GM19452 (cell line): Measurements from ENCODE around the gene ADAMTS3.
"Not testable (repeated sequence)": the region's sequence is repeated elsewhere in the genome, so short reads cannot be mapped to it uniquely, and the experiment has no call there.

Source experiments
- ATAC-seq: cut with Tn5 transposase; IDR thresholded peaks from one replicate; pipeline ENCODE4 v1.9.1; 2021; ENCODE audit not compliant: unreplicated experiment

ADAMTS3 gene

GRCh38 chr4:72553540-72554337, 15.3 kb downstream of the ADAMTS3 start:
- no peak for ATAC-seq

GRCh38 chr4:72552447-72552846, 16.6 kb downstream of the ADAMTS3 start:
- no peak for ATAC-seq

GRCh38 chr4:72546456-72546855, 22.6 kb downstream of the ADAMTS3 start:
- no peak for ATAC-seq

- ATAC-seq: not testable (repeated sequence)
These were observed 28.3 kb downstream of the ADAMTS3 start for GRCh38 chr4:72540694-72541093.

GRCh38 chr4:72538006-72538405, 31.0 kb downstream of the ADAMTS3 start:
- no peak for ATAC-seq

- ATAC-seq: no peak
These were observed 32.6 kb downstream of the ADAMTS3 start for GRCh38 chr4:72536443-72536842.

GRCh38 chr4:72531768-72532290, 37.2 kb downstream of the ADAMTS3 start:
- ATAC-seq: no peak

- ATAC-seq: no peak
These were observed 37.7 kb downstream of the ADAMTS3 start for GRCh38 chr4:72531322-72531721.

- ATAC-seq: no peak
These were observed 39.7 kb downstream of the ADAMTS3 start for GRCh38 chr4:72529148-72529822.

- ATAC-seq: no peak
These were observed 41.9 kb downstream of the ADAMTS3 start for GRCh38 chr4:72527038-72527646.

GRCh38 chr4:72525938-72526337, 43.1 kb downstream of the ADAMTS3 start:
- no peak for ATAC-seq

- no peak for ATAC-seq
These were observed 46.6 kb downstream of the ADAMTS3 start for GRCh38 chr4:72522440-72522839.

GRCh38 chr4:72513227-72513626, 55.8 kb downstream of the ADAMTS3 start:
- ATAC-seq: no peak

- ATAC-seq: no peak
These were observed 61.1 kb downstream of the ADAMTS3 start for GRCh38 chr4:72507860-72508419.

- ATAC-seq: no peak
These were observed 61.9 kb downstream of the ADAMTS3 start for GRCh38 chr4:72507167-72507566.

- ATAC-seq: no peak
These were observed 63.7 kb downstream of the ADAMTS3 start for GRCh38 chr4:72505314-72505744.

GRCh38 chr4:72500214-72500613, 68.8 kb downstream of the ADAMTS3 start:
- ATAC-seq: no peak

- ATAC-seq: no peak
These were observed 72.9 kb downstream of the ADAMTS3 start for GRCh38 chr4:72496119-72496518.

- no peak for ATAC-seq
These were observed 74.9 kb downstream of the ADAMTS3 start for GRCh38 chr4:72494156-72494555.

- ATAC-seq: no peak
These were observed 79.8 kb downstream of the ADAMTS3 start for GRCh38 chr4:72489267-72489666.

- ATAC-seq: no peak
These were observed 82.0 kb downstream of the ADAMTS3 start for GRCh38 chr4:72486991-72487390.
